ENCODE data around the gene GNPTAB. TPM values are rescaled to one million over a fixed set of nuclear protein-coding genes. Genes with fewer than 3 reads are reported as not detected.

GNPTAB gene
- total RNA-seq, 1 experiment from 2014 or later: 11.6 TPM

- Histone ChIP-seq H4K20me1 (ENCODE audit: insufficient read depth, low read depth, low read length) (no peaks in the 10 kb centered on the region), H2AFZ (ENCODE audit: low read length) (no peak overlapping the region), H3K79me2 (ENCODE audit: low read length) (no peaks in the 10 kb centered on the region), H3K4me1 (ENCODE audit: low read length) (no peaks in the 10 kb centered on the region), H3K4me3 (ENCODE audit: low read length) (no peak overlapping the region), H3K4me2 (ENCODE audit: low read depth, low read length, poor library complexity, severe bottlenecking) (no peak overlapping the region), H3K9ac (ENCODE audit: low read length) (no peak overlapping the region), H3K9me3 (ENCODE audit: low read length) (no peaks in the 10 kb centered on the region), H3K27me3 (ENCODE audit: low read length) (no peaks in the 10 kb centered on the region), H3K9me2 (replicated peaks; ENCODE audit: insufficient read depth, low read length) (no peaks in the 10 kb centered on the region), H3K27ac (ENCODE audit: low read length) (no peak overlapping the region), H3K36me3 (ENCODE audit: insufficient read depth, low read length) (no peaks in the 10 kb centered on the region)
- no peak for DNase-seq
Observed at GRCh38 chr12:101732318-101732717, 98.4 kb downstream of the GNPTAB start.

GRCh38 chr12:101729842-101730241, 100.9 kb downstream of the GNPTAB start:
- H3K9me2 ChIP-seq (replicated peaks; ENCODE audit: insufficient read depth, low read length): no peaks in the 10 kb centered on the region
- H3K4me1 ChIP-seq (ENCODE audit: low read length): no peaks in the 10 kb centered on the region
- H3K27me3 ChIP-seq (ENCODE audit: low read length): no peaks in the 10 kb centered on the region
- no peaks in the 10 kb centered on the region for H4K20me1 ChIP-seq (ENCODE audit: insufficient read depth, low read depth, low read length)
- H2AFZ ChIP-seq (ENCODE audit: low read length): no peak overlapping the region
- DNase-seq: no peak
- H3K79me2 ChIP-seq (ENCODE audit: low read length): no peaks in the 10 kb centered on the region
- no peak overlapping the region for H3K27ac ChIP-seq (ENCODE audit: low read length)
- H3K4me3 ChIP-seq (ENCODE audit: low read length): no peak overlapping the region
- H3K36me3 ChIP-seq (ENCODE audit: insufficient read depth, low read length): no peaks in the 10 kb centered on the region
- no peak overlapping the region for H3K4me2 ChIP-seq (ENCODE audit: low read depth, low read length, poor library complexity, severe bottlenecking)
- no peak overlapping the region for H3K9ac ChIP-seq (ENCODE audit: low read length)
- no peaks in the 10 kb centered on the region for H3K9me3 ChIP-seq (ENCODE audit: low read length)

- H3K9ac ChIP-seq (ENCODE audit: low read length): no peak overlapping the region
- H3K79me2 ChIP-seq (ENCODE audit: low read length): no peaks in the 10 kb centered on the region
- no peaks in the 10 kb centered on the region for H3K36me3 ChIP-seq (ENCODE audit: insufficient read depth, low read length)
- H3K4me3 ChIP-seq (ENCODE audit: low read length): no peak overlapping the region
- H3K4me2 ChIP-seq (ENCODE audit: low read depth, low read length, poor library complexity, severe bottlenecking): no peak overlapping the region
- no peaks in the 10 kb centered on the region for H3K9me2 ChIP-seq (replicated peaks; ENCODE audit: insufficient read depth, low read length)
- DNase-seq: no peak
- no peaks in the 10 kb centered on the region for H4K20me1 ChIP-seq (ENCODE audit: insufficient read depth, low read depth, low read length)
- H3K27ac ChIP-seq (ENCODE audit: low read length): no peak overlapping the region
- H2AFZ ChIP-seq (ENCODE audit: low read length): no peak overlapping the region
- no peaks in the 10 kb centered on the region for H3K4me1 ChIP-seq (ENCODE audit: low read length)
- H3K27me3 ChIP-seq (ENCODE audit: low read length): no peaks in the 10 kb centered on the region
- H3K9me3 ChIP-seq (ENCODE audit: low read length): no peaks in the 10 kb centered on the region
Observed at GRCh38 chr12:101727098-101727497, 103.7 kb downstream of the GNPTAB start.

- no peaks in the 10 kb centered on the region for H3K79me2 ChIP-seq (ENCODE audit: low read length)
- DNase-seq: no peak
- no peaks in the 10 kb centered on the region for H3K9me2 ChIP-seq (replicated peaks; ENCODE audit: insufficient read depth, low read length)
- no peaks in the 10 kb centered on the region for H3K27me3 ChIP-seq (ENCODE audit: low read length)
- H3K4me1 ChIP-seq (ENCODE audit: low read length): no peaks in the 10 kb centered on the region
- H3K4me2 ChIP-seq (ENCODE audit: low read depth, low read length, poor library complexity, severe bottlenecking): no peak overlapping the region
- H3K27ac ChIP-seq (ENCODE audit: low read length): no peak overlapping the region
- no peak overlapping the region for H3K4me3 ChIP-seq (ENCODE audit: low read length)
- H3K9me3 ChIP-seq (ENCODE audit: low read length): no peaks in the 10 kb centered on the region
- H4K20me1 ChIP-seq (ENCODE audit: insufficient read depth, low read depth, low read length): no peaks in the 10 kb centered on the region
- H2AFZ ChIP-seq (ENCODE audit: low read length): no peak overlapping the region
- H3K36me3 ChIP-seq (ENCODE audit: insufficient read depth, low read length): no peaks in the 10 kb centered on the region
- H3K9ac ChIP-seq (ENCODE audit: low read length): no peak overlapping the region
Observed at GRCh38 chr12:101722392-101722791, 108.4 kb downstream of the GNPTAB start.

GRCh38 chr12:101720118-101720517, 110.6 kb downstream of the GNPTAB start:
- Histone ChIP-seq H3K9me3 (ENCODE audit: low read length) (no peaks in the 10 kb centered on the region), H3K4me3 (ENCODE audit: low read length) (no peak overlapping the region)
- DNase-seq: no peak

GRCh38 chr12:101719566-101719965, 111.2 kb downstream of the GNPTAB start:
- H3K4me3 ChIP-seq (ENCODE audit: low read length): no peak overlapping the region
- DNase-seq: no peak
- H3K27ac ChIP-seq (ENCODE audit: low read length): no peak overlapping the region

More at GRCh38 chr12:101720118-101720517, 110.6 kb downstream of the GNPTAB start:
- Histone ChIP-seq H4K20me1 (ENCODE audit: insufficient read depth, low read depth, low read length) (no peaks in the 10 kb centered on the region), H3K9ac (ENCODE audit: low read length) (no peak overlapping the region), H3K9me2 (replicated peaks; ENCODE audit: insufficient read depth, low read length) (no peaks in the 10 kb centered on the region), H3K27me3 (ENCODE audit: low read length) (no peaks in the 10 kb centered on the region), H3K4me2 (ENCODE audit: low read depth, low read length, poor library complexity, severe bottlenecking) (no peak overlapping the region), H2AFZ (ENCODE audit: low read length) (no peak overlapping the region), H3K79me2 (ENCODE audit: low read length) (no peaks in the 10 kb centered on the region), H3K36me3 (ENCODE audit: insufficient read depth, low read length) (no peaks in the 10 kb centered on the region), H3K27ac (ENCODE audit: low read length) (no peak overlapping the region), H3K4me1 (ENCODE audit: low read length) (no peaks in the 10 kb centered on the region)

GRCh38 chr12:101714877-101715444, 115.8 kb downstream of the GNPTAB start:
- Histone ChIP-seq H3K9me3 (ENCODE audit: low read length) (no peaks in the 10 kb centered on the region), H3K9ac (ENCODE audit: low read length) (no peak overlapping the region), H3K9me2 (replicated peaks; ENCODE audit: insufficient read depth, low read length) (no peaks in the 10 kb centered on the region), H3K4me1 (ENCODE audit: low read length) (no peaks in the 10 kb centered on the region), H4K20me1 (ENCODE audit: insufficient read depth, low read depth, low read length) (no peaks in the 10 kb centered on the region), H3K79me2 (ENCODE audit: low read length) (no peaks in the 10 kb centered on the region), H2AFZ (ENCODE audit: low read length) (no peak overlapping the region), H3K4me2 (ENCODE audit: low read depth, low read length, poor library complexity, severe bottlenecking) (no peak overlapping the region), H3K27ac (ENCODE audit: low read length) (no peak overlapping the region), H3K36me3 (ENCODE audit: insufficient read depth, low read length) (no peaks in the 10 kb centered on the region), H3K27me3 (ENCODE audit: low read length) (no peaks in the 10 kb centered on the region), H3K4me3 (ENCODE audit: low read length) (no peak overlapping the region)
- DNase-seq: no peak

More at GRCh38 chr12:101719566-101719965, 111.2 kb downstream of the GNPTAB start:
- no peaks in the 10 kb centered on the region for H3K4me1 ChIP-seq (ENCODE audit: low read length)
- H3K9ac ChIP-seq (ENCODE audit: low read length): no peak overlapping the region
- no peak overlapping the region for H2AFZ ChIP-seq (ENCODE audit: low read length)
- no peaks in the 10 kb centered on the region for H3K79me2 ChIP-seq (ENCODE audit: low read length)
- no peak overlapping the region for H3K4me2 ChIP-seq (ENCODE audit: low read depth, low read length, poor library complexity, severe bottlenecking)
- H4K20me1 ChIP-seq (ENCODE audit: insufficient read depth, low read depth, low read length): no peaks in the 10 kb centered on the region
- no peaks in the 10 kb centered on the region for H3K9me3 ChIP-seq (ENCODE audit: low read length)
- no peaks in the 10 kb centered on the region for H3K36me3 ChIP-seq (ENCODE audit: insufficient read depth, low read length)
- no peaks in the 10 kb centered on the region for H3K27me3 ChIP-seq (ENCODE audit: low read length)
- H3K9me2 ChIP-seq (replicated peaks; ENCODE audit: insufficient read depth, low read length): no peaks in the 10 kb centered on the region

GRCh38 chr12:101713930-101714329, 116.8 kb downstream of the GNPTAB start:
- H3K4me2 ChIP-seq (ENCODE audit: low read depth, low read length, poor library complexity, severe bottlenecking): no peak overlapping the region
- H3K9me2 ChIP-seq (replicated peaks; ENCODE audit: insufficient read depth, low read length): no peaks in the 10 kb centered on the region
- no peaks in the 10 kb centered on the region for H3K4me1 ChIP-seq (ENCODE audit: low read length)
- H3K4me3 ChIP-seq (ENCODE audit: low read length): no peak overlapping the region
- H3K9ac ChIP-seq (ENCODE audit: low read length): no peak overlapping the region
- DNase-seq: no peak
- no peaks in the 10 kb centered on the region for H3K36me3 ChIP-seq (ENCODE audit: insufficient read depth, low read length)
- no peaks in the 10 kb centered on the region for H3K27me3 ChIP-seq (ENCODE audit: low read length)
- no peaks in the 10 kb centered on the region for H4K20me1 ChIP-seq (ENCODE audit: insufficient read depth, low read depth, low read length)
- H3K27ac ChIP-seq (ENCODE audit: low read length): no peak overlapping the region
- H2AFZ ChIP-seq (ENCODE audit: low read length): no peak overlapping the region
- no peaks in the 10 kb centered on the region for H3K79me2 ChIP-seq (ENCODE audit: low read length)
- H3K9me3 ChIP-seq (ENCODE audit: low read length): no peaks in the 10 kb centered on the region
